IMR-90 (cell line): ENCODE results near the gene HNRNPUL1. TPM values are rescaled to one million over a fixed set of nuclear protein-coding genes. Genes with fewer than 3 reads are reported as not detected.
A peak's percentile ranks its signal among the peaks of the same experiment; 100 is the strongest.

Experiments
- ATAC-seq: fragments of 200-7000 bp; cut with Tn5 transposase; 2 replicates; pipeline ENCODE4 v1.9.1; 2020; ENCODE audit warnings: low read depth, mild to moderate bottlenecking, moderate library complexity
- BruUV-seq: library from RNA; stranded (reverse); fragments of 400-500 nt; replicated peaks from 2 replicates; lab custom pipeline; 2021; lab: Mats Ljungman, UMichigan
- CTCF ChIA-PET: fragments of 300-600 bp; formaldehyde crosslinking; extraction: SDS; loops from one replicate; lab custom pipeline; 2021; ENCODE audit warnings: antibody characterized with exemption; lab: Yijun Ruan, JAX
- POLR2A ChIA-PET: fragments of 300-600 bp; sonication (Branson Sonifier 250); formaldehyde crosslinking; loops from one replicate; lab custom pipeline; 2022; ENCODE audit warnings: antibody characterized with exemption; ENCODE audit not compliant: unreplicated experiment; lab: Charles Lee
- DNase-seq: peaks from one replicate; pipeline ENCODE4 v3.0.0; 2013
- H2AFZ ChIP-seq: replicated peaks from 2 replicates; pipeline ENCODE3; 2013; ENCODE audit warnings: low read length, mild to moderate bottlenecking; ENCODE audit not compliant: poor library complexity
- H2AK5ac ChIP-seq: 2 replicates; pipeline ENCODE4 v1.6.1; 2013; ENCODE audit warnings: low read depth, low read length, inconsistent platforms
- H2AK9ac ChIP-seq: replicated peaks from 2 replicates; pipeline ENCODE3; 2013; ENCODE audit warnings: mild to moderate bottlenecking, low read depth, low read length, moderate library complexity; ENCODE audit not compliant: poor library complexity
- H2BK120ac ChIP-seq: 2 replicates; pipeline ENCODE4 v1.6.1; 2013; ENCODE audit warnings: low read depth, low read length, inconsistent platforms
- H2BK15ac ChIP-seq: 3 replicates; pipeline ENCODE4 v1.6.1; 2013; ENCODE audit warnings: low read depth, low read length, inconsistent platforms
- H2BK20ac ChIP-seq: 2 replicates; pipeline ENCODE4 v1.6.1; 2013; ENCODE audit warnings: low read depth, mild to moderate bottlenecking, inconsistent platforms, low read length, moderate library complexity
- H2BK5ac ChIP-seq: 2 replicates; pipeline ENCODE4 v1.6.1; 2013; ENCODE audit warnings: mild to moderate bottlenecking, low read depth, low read length, inconsistent platforms; ENCODE audit not compliant: poor library complexity, severe bottlenecking
- H3K14ac ChIP-seq: replicated peaks from 2 replicates; pipeline ENCODE4 v1.6.1; 2013; ENCODE audit warnings: low read depth, low read length, inconsistent platforms
- H3K18ac ChIP-seq: 2 replicates; pipeline ENCODE4 v1.6.1; 2013; ENCODE audit warnings: low read depth, low read length, control low read depth
- H3K23ac ChIP-seq: 2 replicates; pipeline ENCODE4 v1.6.1; 2013; ENCODE audit warnings: low read depth, low read length, inconsistent platforms
- H3K27ac ChIP-seq: 2 replicates; pipeline ENCODE4 v1.5.1; 2013; ENCODE audit warnings: mild to moderate bottlenecking, control low read depth, low read length; ENCODE audit not compliant: insufficient read depth
- H3K27me3 ChIP-seq: 2 replicates; pipeline ENCODE4 v1.6.1; 2013; ENCODE audit warnings: low read length; ENCODE audit not compliant: control insufficient read depth, insufficient read depth
- H3K36me3 ChIP-seq: 2 replicates; pipeline ENCODE4 v1.6.1; 2013; ENCODE audit warnings: low read length, mixed read lengths; ENCODE audit not compliant: control insufficient read depth, insufficient read depth
- H3K4ac ChIP-seq: 2 replicates; pipeline ENCODE4 v1.6.1; 2013; ENCODE audit warnings: low read depth, low read length, inconsistent platforms
- H3K4me1 ChIP-seq: 2 replicates; pipeline ENCODE4 v1.6.1; 2013; ENCODE audit warnings: low read length, mixed read lengths; ENCODE audit not compliant: control insufficient read depth, insufficient read depth
- H3K4me2 ChIP-seq: 2 replicates; pipeline ENCODE4 v1.6.1; 2013; ENCODE audit warnings: low read depth, mild to moderate bottlenecking, control low read depth, low read length, moderate library complexity
- H3K4me3 ChIP-seq: 2 replicates; pipeline ENCODE4 v1.5.1; 2013; ENCODE audit warnings: low read depth, mild to moderate bottlenecking, control low read depth, low read length, moderate library complexity; ENCODE audit not compliant: insufficient read depth
- H3K56ac ChIP-seq: 2 replicates; pipeline ENCODE4 v1.6.1; 2013; ENCODE audit warnings: low read length, inconsistent platforms; ENCODE audit not compliant: insufficient read depth; ENCODE audit errors: extremely low read depth
- H3K79me1 ChIP-seq, 2 experiments: 2 replicates each; pipeline ENCODE4 v1.6.1; 2013; ENCODE audit warnings: low read length in 2 of 2, inconsistent platforms in 1 of 2, low read depth in 1 of 2
- H3K9ac ChIP-seq: 2 replicates; pipeline ENCODE4 v1.6.1; 2013; ENCODE audit warnings: low read depth, low read length, control low read depth
- H3K9me1 ChIP-seq: 2 replicates; pipeline ENCODE4 v1.6.1; 2013; ENCODE audit warnings: low read length, inconsistent platforms; ENCODE audit not compliant: insufficient read depth
- H3K9me3 ChIP-seq: 2 replicates; pipeline ENCODE4 v1.6.1; 2013; ENCODE audit warnings: low read length; ENCODE audit not compliant: control insufficient read depth, insufficient read depth
- H4K20me1 ChIP-seq: 2 replicates; pipeline ENCODE4 v1.6.1; 2013; ENCODE audit warnings: low read length, inconsistent platforms; ENCODE audit not compliant: insufficient read depth
- H4K5ac ChIP-seq: 2 replicates; pipeline ENCODE4 v1.6.1; 2013; ENCODE audit warnings: mild to moderate bottlenecking, low read depth, low read length, control low read depth
- H4K8ac ChIP-seq, 2 experiments: 2 replicates each; pipeline ENCODE4 v1.6.1; 2013; ENCODE audit warnings: low read depth in 2 of 2, low read length in 2 of 2, control low read depth in 1 of 2, inconsistent platforms in 1 of 2
- H4K91ac ChIP-seq: 2 replicates; pipeline ENCODE4 v1.6.1; 2013; ENCODE audit warnings: low read depth, low read length, inconsistent platforms; ENCODE audit not compliant: insufficient read depth
- CHD1 ChIP-seq: IDR thresholded peaks from 2 replicates; pipeline ENCODE4 v1.6.1; 2012; ENCODE audit warnings: low read depth, low read length, improper control_type of control experiment
- MAFK ChIP-seq: IDR thresholded peaks from 2 replicates; pipeline ENCODE4 v1.6.1; 2012; ENCODE audit warnings: low read depth, low read length, improper control_type of control experiment
- MAZ ChIP-seq: IDR thresholded peaks from 2 replicates; pipeline ENCODE4 v1.6.1; 2012; ENCODE audit warnings: low read depth, mild to moderate bottlenecking, low read length, improper control_type of control experiment, moderate library complexity, borderline replicate concordance
- NFE2L2 ChIP-seq: fragments of 150-350 bp; IDR thresholded peaks from 2 replicates; pipeline ENCODE4 v1.6.1; 2016; ENCODE audit warnings: low read depth, mild to moderate bottlenecking, low read length
- POLR2A ChIP-seq: IDR thresholded peaks from 2 replicates; pipeline ENCODE4 v1.6.1; 2012; ENCODE audit warnings: mild to moderate bottlenecking, low read depth, low read length
- USF2 ChIP-seq: fragments of 150-350 bp; IDR thresholded peaks from 2 replicates; pipeline ENCODE4 v1.6.1; 2017; ENCODE audit warnings: mild to moderate bottlenecking, antibody characterized with exemption, low read length, low read depth
- WGBS, 2 experiments: methylation state at CpG; one replicate each; pipeline versions ENCODE4 v1.1.5 to v1.1.7; 2013; ENCODE audit warnings: missing lambda C conversion rate in 2 of 2; ENCODE audit not compliant: insufficient read length in 1 of 2; ENCODE audit errors: extremely low coverage in 2 of 2; 5-methylcytosine and 5-hydroxymethylcytosine counted together
- dilution Hi-C: fragments of 300-500 bp; cut with HindIII; formaldehyde crosslinking; loops from one replicate; pipeline ENCODE4 v1.14.3; 2018; ENCODE audit warnings: low sequenced_read_pairs; ENCODE audit not compliant: unreplicated experiment
- in situ Hi-C: fragments of 300-500 bp; cut with MboI; formaldehyde crosslinking; loops from 3 replicates; pipeline ENCODE4 v1.14.3; 2019; ENCODE audit warnings: low sequenced_read_pairs, inconsistent platforms, mixed read lengths
- intact Hi-C: fragments of 100-400 bp; cut with micrococcal nuclease; formaldehyde crosslinking; loops from 2 replicates; pipeline ENCODE4 v1.10.0; 2022
- polyA plus RNA-seq, 3 experiments: library from polyadenylated mRNA; depleted of rRNA; stranded (reverse); fragments of >200 nt; gene quantifications; 2 replicates each; pipeline ENCODE4 v1.2.3, GENCODE V29; 2012; ENCODE audit warnings: low replicate concordance in 1 of 3
- total RNA-seq: library from RNA; depleted of rRNA; stranded (reverse); fragments of >200 nt; gene quantifications from 2 replicates; pipeline ENCODE4 v1.2.3, GENCODE V29; 2012

HNRNPUL1 gene
- total and polyA plus RNA-seq, 2 of the 4 experiments (the other 2 are of a cell fraction) = 50.7 to 67.3 TPM

DNA sequence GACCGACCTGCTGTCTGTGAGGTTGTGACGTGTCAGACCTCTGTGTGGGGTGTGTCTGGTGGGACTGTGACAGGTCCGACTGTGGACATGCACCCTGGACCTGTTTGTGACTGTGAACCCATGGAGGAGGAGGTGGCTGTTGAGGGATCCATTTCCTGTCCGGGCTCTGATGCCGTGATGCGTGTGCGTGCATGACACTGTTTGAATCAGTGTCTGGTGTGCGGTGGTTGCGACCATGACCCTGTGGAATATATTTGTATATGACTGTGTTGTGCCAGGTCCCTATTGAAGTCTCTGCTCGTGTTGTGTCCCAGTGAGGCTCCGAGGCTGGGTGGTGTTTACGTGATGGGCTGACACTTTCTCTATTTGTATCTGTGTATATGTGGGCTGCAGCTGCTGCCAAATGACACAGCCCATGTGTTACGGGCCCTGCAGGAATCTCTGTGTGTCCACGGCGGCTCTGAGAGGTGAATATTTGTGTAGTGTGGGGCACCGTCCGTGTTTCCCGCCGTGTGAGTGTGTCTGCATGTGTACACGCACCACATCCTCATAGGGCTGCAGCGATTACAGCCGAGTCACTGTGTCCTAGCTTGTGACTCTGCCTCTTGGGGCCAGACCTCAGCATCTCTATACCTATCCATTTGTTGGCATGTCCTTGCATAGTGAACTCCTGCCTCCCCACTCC lies 64.1 kb downstream of the HNRNPUL1 start (continued):
- TF ChIP-seq CHD1 = no peak
- TF ChIP-seq USF2 = no peak
- TF ChIP-seq MAFK = no peak
- TF ChIP-seq MAZ = no peak

DNA sequence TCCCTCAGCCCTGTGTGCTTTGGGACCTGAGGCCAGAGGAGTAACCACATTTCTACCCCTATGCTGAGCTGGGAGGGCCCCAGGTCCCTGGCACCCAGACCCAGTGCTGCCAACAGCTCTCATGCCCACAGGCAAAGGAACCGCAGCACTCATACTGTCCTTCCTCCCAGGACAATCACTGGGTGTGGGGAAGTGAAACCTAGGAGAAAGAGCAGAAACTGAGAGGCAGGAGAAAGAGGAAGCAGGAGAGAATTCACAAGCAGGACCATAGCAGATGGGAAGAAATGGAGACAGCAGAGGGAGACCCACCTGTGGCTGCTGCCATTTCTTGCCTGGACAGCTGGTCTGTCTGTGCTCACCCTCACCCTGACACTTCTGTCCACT lies 64.7 kb downstream of the HNRNPUL1 start:
- peaks cover 26% of the 10 kb centered on the region for H3K9me1 ChIP-seq
- peak overlapping the region; percentile 84 for H2AFZ ChIP-seq
- H2BK15ac ChIP-seq = no peak overlapping the region; the same call in 2 of the 3 replicates
- no peak overlapping the region; the same call in 1 of the 2 replicates for H3K4me2 ChIP-seq
- no peak overlapping the region for H4K5ac ChIP-seq
- H2AK5ac ChIP-seq = peak overlapping the region; percentile 91
- peak overlapping the region; percentile 69 for H3K23ac ChIP-seq
- peak overlapping the region; percentile 93 for H2AK9ac ChIP-seq
- DNase-seq = no peak
- H2BK120ac ChIP-seq = peak overlapping the region; percentile 61; the same call in 1 of the 2 replicates
- H4K20me1 ChIP-seq = peaks cover 39% of the 10 kb centered on the region
- H4K91ac ChIP-seq = peak overlapping the region; percentile 29; the same call in 1 of the 2 replicates
- peaks cover 35% of the 10 kb centered on the region for H3K36me3 ChIP-seq
- intact Hi-C loops = no loop called here
- ChIA-PET POLR2A (no interaction called here), CTCF (no interaction called here)
- no peaks in the 10 kb centered on the region for H3K9me3 ChIP-seq
- peaks cover 43% of the 10 kb centered on the region for H3K4me1 ChIP-seq
- H3K27me3 ChIP-seq = no peaks in the 10 kb centered on the region
- no peak overlapping the region for H3K9ac ChIP-seq
- H3K4ac ChIP-seq = peak overlapping the region; percentile 66
- dilution Hi-C loops = no loop called here
- H3K14ac ChIP-seq = peak overlapping the region; percentile 71
- no CpG with 5 or more reads among the region's 1 CpG for WGBS, 2 experiments
- ATAC-seq = no peak
- H2BK5ac ChIP-seq = peak overlapping the region; percentile 30
- in situ Hi-C loops = no loop called here
- no peak overlapping the region for H3K4me3 ChIP-seq
- H4K8ac ChIP-seq = peak overlapping the region in 1 of 2 experiments; percentile 49; a peak in 1 of 4 replicates
- no peak overlapping the region for H3K56ac ChIP-seq
- no peak overlapping the region for H3K18ac ChIP-seq
- TF ChIP-seq NFE2L2 = no peak
- TF ChIP-seq POLR2A = 0 out of 2 replicates have a peak, but pooled peaks have one; percentile 3
- H2BK20ac ChIP-seq = peak overlapping the region; percentile 44
- H3K27ac ChIP-seq = no peak overlapping the region
- BruUV-seq = no TSS peak
- peaks cover 20 to 62% of the 10 kb centered on the region in 2 experiments for H3K79me1 ChIP-seq
